HCT116 (cell line): ENCODE measurements around the gene RHBDD1. TPM values are rescaled to one million over a fixed set of nuclear protein-coding genes. Genes with fewer than 3 reads are reported as not detected.

Experiments used
- ATAC-seq: fragments of 200-7000 bp; cut with Tn5 transposase; 2 replicates; pipeline ENCODE4 v1.9.1; 2020; ENCODE audit warnings: mild to moderate bottlenecking, moderate library complexity
- BruUV-seq: library from RNA; stranded (reverse); fragments of 400-500 nt; replicated peaks from 2 replicates; lab custom pipeline; 2021; lab: Mats Ljungman, UMichigan
- CTCF ChIA-PET: fragments of 300-600 bp; sonication (Branson Sonifier 250); formaldehyde crosslinking; loops from one replicate; lab custom pipeline; 2021; ENCODE audit warnings: antibody characterized with exemption; lab: Charles Lee
- POLR2A ChIA-PET: fragments of 300-600, 350-600 bp; sonication (Branson Sonifier 250); formaldehyde crosslinking; loops from one replicate; lab custom pipeline; 2021; ENCODE audit warnings: antibody characterized with exemption; lab: Charles Lee
- RAD21 ChIA-PET, 2 experiments: fragments of 300-600 bp; sonication (Branson Sonifier 250); formaldehyde crosslinking; loops; one replicate each; lab custom pipeline; 2023; ENCODE audit warnings: low total read pairs in 2 of 2; ENCODE audit not compliant: uncharacterized antibody in 2 of 2, unreplicated experiment in 2 of 2, low non-redundant PET in 1 of 2; lab: Charles Lee
- DNase-seq: peaks from one replicate; pipeline ENCODE4 v3.0.0-alpha.2; 2010; ENCODE audit warnings: low read depth, low spot score
- H2AFZ ChIP-seq: fragments of 200-600 bp; shearing (Covaris generic), sonication (generic); 2 replicates; pipeline ENCODE4 v1.6.1; 2017; ENCODE audit warnings: low read depth, mixed run types, mixed read lengths, antibody characterized with exemption, low read length; ENCODE audit not compliant: poor library complexity, severe bottlenecking
- H3K27ac ChIP-seq: 2 replicates; pipeline ENCODE4 v1.5.1; 2012; ENCODE audit warnings: low read depth, low read length
- H3K27me3 ChIP-seq: fragments of 200-600 bp; sonication (generic); 2 replicates; pipeline ENCODE4 v1.6.1; 2016; ENCODE audit warnings: mixed run types, low read length, mixed read lengths; ENCODE audit not compliant: insufficient read depth
- H3K36me3 ChIP-seq, 2 experiments: fragments of 200-500 bp in 1 of 2; fragments of 200-600 bp in 1 of 2; sonication (Bioruptor generic) in 1 of 2; sonication (generic) in 1 of 2; 2 replicates each; pipeline versions ENCODE4 v1.5.1 to v1.6.1; 2014 to 2016; ENCODE audit warnings: low read length in 2 of 2, inconsistent platforms in 1 of 2, mixed read lengths in 1 of 2, mixed run types in 1 of 2; ENCODE audit not compliant: insufficient read depth in 2 of 2, control insufficient read depth in 1 of 2
- H3K4me1 ChIP-seq, 2 experiments: fragments of 200-600 bp in 1 of 2; sonication (generic) in 1 of 2; 2 replicates each; pipeline versions ENCODE4 v1.5.1 to v1.6.1; 2012 to 2017; ENCODE audit warnings: low read length in 2 of 2, inconsistent platforms in 1 of 2, mild to moderate bottlenecking in 1 of 2, mixed read lengths in 1 of 2, mixed run types in 1 of 2, moderate library complexity in 1 of 2; ENCODE audit not compliant: insufficient read depth in 2 of 2, control insufficient read depth in 1 of 2
- H3K4me2 ChIP-seq: fragments of 200-600 bp; sonication (generic); 2 replicates; pipeline ENCODE4 v1.6.1; 2017; ENCODE audit warnings: mixed run types, low read length, mixed read lengths
- H3K4me3 ChIP-seq, 2 experiments: fragments of 200-600 bp in 1 of 2; sonication (generic) in 1 of 2; replicated peaks in 1 of 2; 2 replicates each; pipeline ENCODE4 v1.5.1; 2011 to 2016; ENCODE audit warnings: low read length in 2 of 2, control low read depth in 1 of 2, low read depth in 1 of 2, mild to moderate bottlenecking in 1 of 2, mixed read lengths in 1 of 2, mixed run types in 1 of 2
- H3K79me2 ChIP-seq: fragments of 200-600 bp; sonication (generic); 2 replicates; pipeline ENCODE4 v1.6.1; 2017; ENCODE audit warnings: mild to moderate bottlenecking, mixed run types, low read length, moderate library complexity, mixed read lengths; ENCODE audit not compliant: insufficient read depth
- H3K9ac ChIP-seq: fragments of 200-600 bp; sonication (generic); 2 replicates; pipeline ENCODE4 v1.6.1; 2016; ENCODE audit warnings: low read length, mixed read lengths
- H3K9me2 ChIP-seq: fragments of 200-600 bp; sonication (generic), shearing (Covaris generic); 2 replicates; pipeline ENCODE4 v1.6.1; 2017; ENCODE audit warnings: mixed run types, mild to moderate bottlenecking, moderate library complexity; ENCODE audit not compliant: insufficient read depth
- H3K9me3 ChIP-seq, 2 experiments: fragments of 200-500 bp in 1 of 2; fragments of 200-600 bp in 1 of 2; sonication (Bioruptor generic) in 1 of 2; sonication (generic) in 1 of 2; 2 replicates each; pipeline ENCODE4 v1.6.1; 2014 to 2017; ENCODE audit warnings: low read length in 2 of 2, mixed read lengths in 2 of 2, inconsistent platforms in 1 of 2, low read depth in 1 of 2, mild to moderate bottlenecking in 1 of 2, mixed run types in 1 of 2, moderate library complexity in 1 of 2; ENCODE audit not compliant: control insufficient read depth in 1 of 2, insufficient read depth in 1 of 2
- H4K20me1 ChIP-seq: fragments of 200-600 bp; sonication (generic), shearing (Covaris generic); 2 replicates; pipeline ENCODE4 v1.6.1; 2017; ENCODE audit warnings: mixed run types, mild to moderate bottlenecking, moderate library complexity; ENCODE audit not compliant: insufficient read depth
- ATF3 ChIP-seq: IDR thresholded peaks from 2 replicates; pipeline ENCODE4 v1.6.1; 2012
- CBX3 ChIP-seq: IDR thresholded peaks from 2 replicates; pipeline ENCODE4 v1.6.1; 2012; ENCODE audit warnings: low read depth
- CTCF ChIP-seq, 3 experiments: fragments of 200-600 bp in 1 of 3; sonication (generic) in 1 of 3; IDR thresholded peaks in 2 of 3; conservative IDR thresholded peaks in 1 of 3; 2 replicates each; pipeline ENCODE4 v1.5.1; 2012 to 2017; ENCODE audit warnings: low read depth in 2 of 3, low read length in 2 of 3, antibody characterized with exemption in 1 of 3, borderline replicate concordance in 1 of 3, control low read depth in 1 of 3, mild to moderate bottlenecking in 1 of 3, mixed read lengths in 1 of 3, mixed run types in 1 of 3, moderate library complexity in 1 of 3; ENCODE audit not compliant: insufficient read depth in 1 of 3
- EGR1 ChIP-seq: IDR thresholded peaks from 2 replicates; pipeline ENCODE4 v1.6.1; 2012; ENCODE audit warnings: low read depth
- EZH2 ChIP-seq: fragments of 200-600 bp; sonication (generic); IDR thresholded peaks from 2 replicates; pipeline ENCODE4 v1.6.1; 2017; ENCODE audit warnings: antibody characterized with exemption, mixed run types
- EZH2phosphoT487 ChIP-seq: fragments of 200-600 bp; IDR thresholded peaks from 2 replicates; pipeline ENCODE4 v1.6.1; 2018; ENCODE audit warnings: antibody characterized with exemption, borderline replicate concordance
- FOSL1 ChIP-seq: IDR thresholded peaks from 2 replicates; pipeline ENCODE4 v1.6.1; 2012; ENCODE audit warnings: low read depth
- JUND ChIP-seq: IDR thresholded peaks from 2 replicates; pipeline ENCODE4 v1.6.1; 2012
- REST ChIP-seq: IDR thresholded peaks from 2 replicates; pipeline ENCODE4 v1.6.1; 2012; ENCODE audit warnings: low read depth
- SRF ChIP-seq: IDR thresholded peaks from 2 replicates; pipeline ENCODE4 v1.6.1; 2012; ENCODE audit warnings: low read depth
- YY1 ChIP-seq: IDR thresholded peaks from 2 replicates; pipeline ENCODE4 v1.6.1; 2011; ENCODE audit warnings: low read length, low read depth, moderate library complexity, mild to moderate bottlenecking; ENCODE audit not compliant: insufficient replicate concordance; ENCODE audit errors: extremely low read depth
- ZBTB33 ChIP-seq: IDR thresholded peaks from 2 replicates; pipeline ENCODE4 v1.6.1; 2011; ENCODE audit warnings: mild to moderate bottlenecking, low read length, moderate library complexity; ENCODE audit not compliant: insufficient replicate concordance; ENCODE audit errors: extremely low read depth
- ZFX ChIP-seq: fragments of 450-650 bp; IDR thresholded peaks from 2 replicates; pipeline ENCODE4 v1.6.1; 2017
- intact Hi-C: fragments of 100-400 bp; cut with micrococcal nuclease; formaldehyde crosslinking; loops from 2 replicates; pipeline ENCODE4 v1.10.0; 2022
- total RNA-seq: library from RNA; stranded (reverse); gene quantifications from one replicate; pipeline ENCODE4 v1.2.1, GENCODE V29; 2021; ENCODE audit not compliant: unreplicated experiment

The RHBDD1 gene
- total RNA-seq, 1 experiment from 2014 or later = 73.8 TPM

GRCh38 chr2:226881287-226881686, 45.4 kb downstream of the RHBDD1 start (continued):
- no peak for TF ChIP-seq REST
- TF ChIP-seq ATF3 = no peak
- TF ChIP-seq EGR1 = no peak
- no peak for TF ChIP-seq SRF
- TF ChIP-seq CTCF (IDR thresholded peaks at IDR 0.05 in 2 of 3, conservative IDR thresholded peaks at IDR 0.05 in 1 of 3; ENCODE audit: borderline replicate concordance in 1 of 3, insufficient read depth in 1 of 3, low read depth in 2 of 3, low read length in 2 of 3) = no peak
- no peak for TF ChIP-seq ZFX
- TF ChIP-seq CBX3 = no peak

GRCh38 chr2:226882606-226883005, 46.8 kb downstream of the RHBDD1 start:
- ChIA-PET CTCF (no interaction called here), POLR2A (no interaction called here), RAD21 (no interaction called here)
- H2AFZ ChIP-seq = no peak overlapping the region
- no peak overlapping the region for H3K4me3 ChIP-seq
- intact Hi-C loops = no loop called here
- H3K4me1 ChIP-seq = peaks cover 0 to 4% of the 10 kb centered on the region in 2 experiments; a peak in 1 of 4 replicates
- no peaks in the 10 kb centered on the region for H3K9me2 ChIP-seq
- H3K27me3 ChIP-seq = no peaks in the 10 kb centered on the region
- no peaks in the 10 kb centered on the region for H3K9me3 ChIP-seq
- H3K9ac ChIP-seq = no peak overlapping the region
- H3K36me3 ChIP-seq = peaks cover 0 to 19% of the 10 kb centered on the region in 2 experiments; a peak in 2 of 4 replicates
- H3K27ac ChIP-seq = no peak overlapping the region
- H4K20me1 ChIP-seq = no peaks in the 10 kb centered on the region
- ATAC-seq (no peak), DNase-seq (no peak)
- H3K4me2 ChIP-seq = no peak overlapping the region
- no peaks in the 10 kb centered on the region for H3K79me2 ChIP-seq
- no TSS peak for BruUV-seq
- no peak for TF ChIP-seq ZBTB33
- no peak for TF ChIP-seq FOSL1
- no peak for TF ChIP-seq JUND
- no peak for TF ChIP-seq EZH2
- TF ChIP-seq YY1 = no peak
- TF ChIP-seq SRF = no peak
- no peak for TF ChIP-seq REST
- TF ChIP-seq EZH2phosphoT487 = no peak
